ENCODE measurements around the gene STXBP4. TPM values are rescaled to one million over a fixed set of nuclear protein-coding genes. Genes with fewer than 3 reads are reported as not detected.

The STXBP4 gene
- total RNA-seq, 4 donors from 2014 or later, result 7.3 to 35.0 (median 18.0) TPM

DNA sequence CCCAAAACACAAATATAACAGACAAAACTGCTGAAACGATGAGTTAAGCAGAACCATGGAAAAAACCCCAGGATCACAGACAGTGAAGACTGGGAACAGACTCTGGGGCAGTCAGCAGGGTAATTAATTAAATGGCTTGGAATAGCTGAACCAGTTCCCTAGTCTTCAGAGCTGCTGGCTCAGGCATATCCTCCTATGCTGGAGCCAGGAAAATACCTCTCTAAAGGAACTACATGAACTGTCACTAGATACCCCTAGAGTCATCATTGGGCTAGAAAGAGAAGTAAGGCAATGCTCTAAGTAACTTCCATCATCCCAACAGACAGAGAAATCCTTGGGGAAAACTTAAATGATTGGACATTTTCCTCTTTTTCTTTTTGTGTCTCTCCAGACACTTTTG lies 113.0 kb downstream of the STXBP4 start:
- TF ChIP-seq, protein P1, sequence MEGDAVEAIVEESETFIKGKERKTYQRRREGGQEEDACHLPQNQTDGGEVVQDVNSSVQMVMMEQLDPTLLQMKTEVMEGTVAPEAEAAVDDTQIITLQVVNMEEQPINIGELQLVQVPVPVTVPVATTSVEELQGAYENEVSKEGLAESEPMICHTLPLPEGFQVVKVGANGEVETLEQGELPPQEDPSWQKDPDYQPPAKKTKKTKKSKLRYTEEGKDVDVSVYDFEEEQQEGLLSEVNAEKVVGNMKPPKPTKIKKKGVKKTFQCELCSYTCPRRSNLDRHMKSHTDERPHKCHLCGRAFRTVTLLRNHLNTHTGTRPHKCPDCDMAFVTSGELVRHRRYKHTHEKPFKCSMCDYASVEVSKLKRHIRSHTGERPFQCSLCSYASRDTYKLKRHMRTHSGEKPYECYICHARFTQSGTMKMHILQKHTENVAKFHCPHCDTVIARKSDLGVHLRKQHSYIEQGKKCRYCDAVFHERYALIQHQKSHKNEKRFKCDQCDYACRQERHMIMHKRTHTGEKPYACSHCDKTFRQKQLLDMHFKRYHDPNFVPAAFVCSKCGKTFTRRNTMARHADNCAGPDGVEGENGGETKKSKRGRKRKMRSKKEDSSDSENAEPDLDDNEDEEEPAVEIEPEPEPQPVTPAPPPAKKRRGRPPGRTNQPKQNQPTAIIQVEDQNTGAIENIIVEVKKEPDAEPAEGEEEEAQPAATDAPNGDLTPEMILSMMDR (IDR thresholded peaks at IDR 0.05; ENCODE audit: low read depth), result no peak

DNA sequence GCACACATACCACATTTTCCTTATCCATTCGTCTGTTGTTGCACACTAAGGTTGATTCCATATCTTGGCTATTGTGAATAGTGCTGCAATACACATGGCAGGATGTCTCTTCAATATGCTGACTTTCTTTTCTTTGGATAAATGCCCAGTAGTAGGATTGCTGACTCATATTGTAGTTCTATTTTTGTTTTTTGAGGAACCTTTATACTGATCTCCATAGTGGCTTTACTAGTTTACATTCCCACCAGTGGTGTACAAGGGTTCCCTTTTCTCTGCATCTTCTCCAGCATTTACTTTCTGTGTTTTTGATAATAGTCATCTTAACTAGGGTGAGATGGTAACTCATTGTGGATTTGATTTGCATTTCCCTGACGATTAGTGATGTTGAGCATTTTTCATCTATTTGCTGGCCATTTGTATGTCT lies 118.1 kb downstream of the STXBP4 start:
- TF ChIP-seq, protein P1 (IDR thresholded peaks at IDR 0.05; ENCODE audit: low read depth), result no peak

DNA sequence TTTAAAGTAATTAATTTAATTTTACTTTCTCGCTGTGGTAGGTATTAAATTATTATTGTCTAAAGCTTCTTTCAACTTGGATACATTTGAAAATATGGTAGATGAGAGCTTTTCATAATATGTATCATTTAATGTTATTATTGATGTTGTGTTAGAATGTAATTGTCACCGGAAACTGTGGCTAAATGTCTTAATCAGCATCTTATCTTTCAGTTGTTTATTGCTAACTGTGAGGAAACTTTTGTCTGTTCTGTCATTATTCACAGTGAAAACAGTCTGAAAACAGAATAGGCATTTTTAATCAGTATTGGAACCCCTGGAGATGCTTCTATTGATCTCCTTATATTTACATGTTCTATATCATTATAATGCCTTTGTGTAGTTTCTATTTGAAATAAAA lies 120.7 kb downstream of the STXBP4 start:
- TF ChIP-seq, protein P1 (IDR thresholded peaks at IDR 0.05; ENCODE audit: low read depth), result no peak

DNA sequence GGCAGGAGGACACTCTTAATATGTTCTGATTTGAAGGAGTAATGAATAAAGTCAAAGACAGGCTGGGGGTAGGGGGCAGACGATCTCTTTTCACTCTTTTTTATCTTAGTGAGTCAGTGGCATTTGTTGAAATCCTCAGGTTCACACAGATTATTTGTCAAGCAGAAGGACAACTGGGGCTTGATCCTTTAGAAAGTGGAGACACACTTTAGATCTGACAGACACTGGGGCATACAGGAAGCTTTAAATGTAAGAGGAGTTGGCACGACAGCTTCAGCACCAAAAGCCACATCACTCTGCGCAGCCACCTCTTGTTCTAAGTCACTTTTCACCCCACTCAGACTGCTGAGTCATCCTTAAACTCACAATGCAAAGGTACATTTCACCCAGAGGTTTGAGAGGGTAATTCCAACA lies 121.5 kb downstream of the STXBP4 start:
- TF ChIP-seq, protein P1 (IDR thresholded peaks at IDR 0.05; ENCODE audit: low read depth), result no peak

DNA sequence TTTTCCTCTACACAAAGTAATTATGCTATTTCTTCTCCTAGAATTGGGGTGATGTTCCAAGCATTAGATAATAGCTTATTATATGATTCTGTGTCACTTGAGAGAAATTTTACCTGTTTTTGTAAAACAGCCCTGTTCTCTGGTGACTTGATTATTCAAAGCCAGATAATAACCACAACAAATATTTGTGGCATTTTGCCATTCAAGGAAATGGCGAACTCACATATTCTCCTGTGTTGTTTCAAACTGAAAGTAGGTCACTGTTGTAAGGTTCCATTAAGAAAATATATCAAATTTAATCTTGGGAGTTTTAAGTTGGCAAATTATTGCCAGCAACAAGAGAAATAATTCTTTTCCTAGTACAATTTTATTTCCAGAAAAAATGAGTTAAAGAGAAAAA lies 124.8 kb downstream of the STXBP4 start:
- TF ChIP-seq, protein P1 (IDR thresholded peaks at IDR 0.05; ENCODE audit: low read depth), result no peak

DNA sequence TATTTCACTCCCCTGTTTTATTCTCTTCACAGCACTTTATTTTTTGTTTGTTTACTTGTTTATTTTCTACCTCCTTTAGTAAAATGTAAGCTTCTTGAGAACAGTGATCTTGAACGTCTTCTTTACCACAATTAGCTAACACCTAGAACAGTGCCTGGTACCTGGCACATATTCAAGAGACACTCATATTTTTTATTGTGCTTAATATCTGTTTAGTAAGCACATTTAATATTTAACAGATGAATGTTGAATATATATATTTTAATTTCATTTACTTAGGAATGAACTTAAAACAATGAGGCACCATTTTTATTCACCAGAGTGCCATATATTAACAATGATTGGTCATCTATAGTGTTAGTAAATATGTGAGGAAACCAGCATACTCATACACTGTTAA lies 130.2 kb downstream of the STXBP4 start:
- TF ChIP-seq, protein P1 (IDR thresholded peaks at IDR 0.05; ENCODE audit: low read depth), result no peak

DNA sequence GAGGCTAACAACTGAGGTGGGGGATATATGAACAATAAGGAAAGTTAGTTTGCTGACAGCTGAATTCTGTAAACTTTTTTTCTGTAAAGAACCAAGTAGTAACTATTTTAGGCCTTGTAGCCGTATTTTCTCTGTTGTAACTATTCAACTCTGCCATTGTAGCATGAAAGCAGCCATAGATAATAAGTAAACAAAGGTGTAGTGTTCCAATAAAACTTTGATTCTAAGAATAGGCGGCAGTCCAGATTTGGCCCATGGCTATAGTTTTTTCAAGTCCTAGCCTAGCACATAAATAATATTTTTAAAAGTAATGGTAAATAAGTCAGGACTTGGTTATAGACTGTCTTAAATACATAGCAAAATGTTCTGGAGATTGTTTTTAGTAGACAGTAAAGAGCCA lies 142.0 kb downstream of the STXBP4 start:
- TF ChIP-seq, protein P1 (IDR thresholded peaks at IDR 0.05; ENCODE audit: low read depth), result no peak

All from subcutaneous adipose tissue (tissue), 4 donors.